ENCODE results near the gene REC8. TPM values are rescaled to one million over a fixed set of nuclear protein-coding genes. Genes with fewer than 3 reads are reported as not detected.
A peak's percentile ranks its signal among the peaks of the same experiment; 100 is the strongest.

REC8 gene
- total and polyA plus RNA-seq, 2 of the 13 experiments (the other 11 are each of a cell fraction or from before 2014, with no cell fraction given), result 3.4 to 14.7 TPM

GRCh38 chr14:24212924-24213865 is 41.3 kb downstream of the REC8 start, which contains the start of gene CHMP4A (continued):
- peak; percentile 99 for TF ChIP-seq KDM4B (CRISPR knock-in tag; IDR thresholded peaks at IDR 0.05)
- TF ChIP-seq REPIN1 (CRISPR knock-in tag; IDR thresholded peaks at IDR 0.05; ENCODE audit: borderline replicate concordance, low read depth), result peak; percentile 95
- TF ChIP-seq LBX2 (CRISPR knock-in tag; IDR thresholded peaks at IDR 0.05; ENCODE audit: borderline replicate concordance), result peak; percentile 93
- 0 out of 2 replicates have a peak, but pooled peaks have one; percentile 36 for TF ChIP-seq FOSL1 (CRISPR knock-in tag; IDR thresholded peaks at IDR 0.05; ENCODE audit: borderline replicate concordance)
- TF ChIP-seq ZNF780A (CRISPR knock-in tag; IDR thresholded peaks at IDR 0.05), result no peak
- peak; percentile 94 for TF ChIP-seq ATF2 (CRISPR knock-in tag; IDR thresholded peaks at IDR 0.05)
- peak; percentile 95; the same call in 1 of the 2 replicates for TF ChIP-seq HMGXB3 (CRISPR knock-in tag; IDR thresholded peaks at IDR 0.05; ENCODE audit: borderline replicate concordance)
- TF ChIP-seq ZHX1 (CRISPR knock-in tag; IDR thresholded peaks at IDR 0.05; ENCODE audit: low read depth), result peak; percentile 97
- TF ChIP-seq NFYC (CRISPR knock-in tag; IDR thresholded peaks at IDR 0.05), result peak; percentile 99
- TF ChIP-seq BHLHE40 (IDR thresholded peaks at IDR 0.05; ENCODE audit: low read length), result peak; percentile 98
- peak; percentile 98 for TF ChIP-seq ZNF552 (CRISPR knock-in tag; IDR thresholded peaks at IDR 0.05; ENCODE audit: borderline replicate concordance)
- TF ChIP-seq TFDP2 (CRISPR knock-in tag; IDR thresholded peaks at IDR 0.05), result peak; percentile 95
- TF ChIP-seq ZNF280D (CRISPR knock-in tag; IDR thresholded peaks at IDR 0.05), result peak; percentile 94

All from HepG2 (cell line).